Endodermal cell (in vitro differentiated cells): ENCODE results near the gene KHDRBS1. TPM values are rescaled to one million over a fixed set of nuclear protein-coding genes. Genes with fewer than 3 reads are reported as not detected.
"Not testable (repeated sequence)": the region's sequence is repeated elsewhere in the genome, so short reads cannot be mapped to it uniquely, and the experiment has no call there.

Experiments used
- DNase-seq: peaks from one replicate; pipeline ENCODE4 v3.0.0-alpha.2; 2017
- H3K27ac ChIP-seq: 2 replicates; pipeline ENCODE4 v1.5.1; 2013; ENCODE audit warnings: mild to moderate bottlenecking, low read depth, low read length, moderate library complexity
- H3K27me3 ChIP-seq: 2 replicates; pipeline ENCODE4 v1.6.1; 2013; ENCODE audit warnings: mild to moderate bottlenecking, low read length, moderate library complexity; ENCODE audit not compliant: insufficient read depth, control insufficient read depth, poor library complexity, severe bottlenecking
- H3K36me3 ChIP-seq: 2 replicates; pipeline ENCODE4 v1.7.0; 2013; ENCODE audit warnings: mild to moderate bottlenecking, low read length, moderate library complexity; ENCODE audit not compliant: control insufficient read depth, insufficient read depth
- H3K4me1 ChIP-seq: one replicate; pipeline ENCODE4 v1.7.0; 2013; ENCODE audit warnings: low read length; ENCODE audit not compliant: control insufficient read depth, insufficient read depth
- H3K4me3 ChIP-seq: 2 replicates; pipeline ENCODE4 v1.5.1; 2013; ENCODE audit warnings: mild to moderate bottlenecking, low read length, moderate library complexity
- H3K9ac ChIP-seq: 2 replicates; pipeline ENCODE4 v1.6.1; 2013; ENCODE audit warnings: mild to moderate bottlenecking, low read length, moderate library complexity; ENCODE audit not compliant: poor library complexity, severe bottlenecking; ENCODE audit errors: extremely low read depth
- H3K9me3 ChIP-seq: 2 replicates; pipeline ENCODE4 v1.6.1; 2013; ENCODE audit warnings: mild to moderate bottlenecking, low read length, moderate library complexity; ENCODE audit not compliant: control insufficient read depth
- H3K27ac Mint-ChIP-seq: 2 replicates; pipeline ENCODE4 v1.8.0; 2020; ENCODE audit warnings: mixed read lengths
- H3K27me3 Mint-ChIP-seq: 2 replicates; pipeline ENCODE4 v1.8.0; 2021; ENCODE audit warnings: mild to moderate bottlenecking, mixed read lengths; ENCODE audit not compliant: insufficient read depth
- H3K36me3 Mint-ChIP-seq: 2 replicates; pipeline ENCODE4 v1.8.0; 2020; ENCODE audit warnings: low read depth, mixed read lengths
- H3K4me1 Mint-ChIP-seq: 2 replicates; pipeline ENCODE4 v1.8.0; 2020; ENCODE audit warnings: mixed read lengths
- H3K4me3 Mint-ChIP-seq: 2 replicates; pipeline ENCODE4 v1.8.0; 2020; ENCODE audit warnings: mild to moderate bottlenecking, moderate library complexity, mixed read lengths
- H3K9me3 Mint-ChIP-seq: 2 replicates; pipeline ENCODE4 v1.8.0; 2020; ENCODE audit warnings: mild to moderate bottlenecking, mixed read lengths
- CTCF ChIP-seq: fragments of 200-600 bp; sonication (generic); conservative IDR thresholded peaks from 2 replicates; pipeline ENCODE4 v1.5.0; 2021; ENCODE audit warnings: antibody characterized with exemption, mild to moderate bottlenecking
- WGBS, 2 experiments: methylation state at CpG; one replicate each; pipeline versions ENCODE4 v1.1.5 to v1.1.7; 2013; ENCODE audit warnings: missing lambda C conversion rate in 2 of 2, mixed read lengths in 1 of 2; ENCODE audit not compliant: insufficient coverage in 1 of 2, insufficient read length in 1 of 2; 5-methylcytosine and 5-hydroxymethylcytosine counted together
- total RNA-seq, 2 donors: library from RNA; stranded (reverse); fragmentation: NEBNext Ultra II Directional in 1 of 2; extraction: Animal tissue kit (Norgen Biotek cat#: 25700) in 1 of 2; gene quantifications; 2 replicates in 1 of 2; 3 replicates in 1 of 2; pipeline ENCODE4 v1.2.1, GENCODE V29; 2021

Gene KHDRBS1
- total RNA-seq, 2 donors from 2014 or later: 201 to 235 TPM

DNA sequence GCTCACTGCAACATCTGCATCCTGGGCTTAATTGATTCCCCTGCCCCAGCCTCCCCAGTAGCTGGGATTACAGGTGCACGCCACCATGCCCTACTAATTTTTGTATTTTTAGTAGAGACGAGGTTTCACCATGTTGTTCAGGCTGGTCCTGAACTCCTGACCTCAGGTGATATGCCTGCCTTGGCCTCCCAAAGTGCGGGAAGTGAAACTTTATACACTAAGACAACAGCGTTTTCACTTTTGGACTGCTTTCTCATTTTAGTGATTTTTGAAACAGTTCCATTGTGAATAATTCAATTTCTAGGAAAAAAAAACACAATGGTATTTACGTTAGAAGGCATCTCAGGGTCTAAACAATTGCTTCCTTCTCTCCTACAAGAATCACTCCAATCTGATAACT is 11.8 kb upstream of the KHDRBS1 start:
- Mint-ChIP-seq H3K27ac (no peak overlapping the region), H3K4me1 (peaks cover 3% of the 10 kb centered on the region), H3K27me3 (no peaks in the 10 kb centered on the region), H3K9me3 (no peaks in the 10 kb centered on the region), H3K4me3 (no peak overlapping the region), H3K36me3 (no peaks in the 10 kb centered on the region)
- H3K27me3 ChIP-seq: no peaks in the 10 kb centered on the region
- H3K9me3 ChIP-seq: no peaks in the 10 kb centered on the region
- TF ChIP-seq CTCF: no peak
- no peaks in the 10 kb centered on the region for H3K36me3 ChIP-seq
- H3K9ac ChIP-seq: no peak overlapping the region
- H3K27ac ChIP-seq: no peak overlapping the region
- WGBS, 2 experiments: 92 to 100% methylated on average over 5 of the region's 5 CpGs
- DNase-seq: no peak
- no peaks in the 10 kb centered on the region for H3K4me1 ChIP-seq
- H3K4me3 ChIP-seq: no peak overlapping the region

- not testable (repeated sequence) for H3K27me3 Mint-ChIP-seq, H3K27ac Mint-ChIP-seq, H3K4me1 ChIP-seq, DNase-seq, H3K36me3 Mint-ChIP-seq, H3K4me1 Mint-ChIP-seq, H3K27me3 ChIP-seq, H3K27ac ChIP-seq, H3K4me3 Mint-ChIP-seq, H3K36me3 ChIP-seq, H3K4me3 ChIP-seq, H3K9me3 ChIP-seq, H3K9me3 Mint-ChIP-seq, H3K9ac ChIP-seq
- 78 to 92% methylated on average over 4 of the region's 4 CpGs for WGBS, 2 experiments
These were observed 11.4 kb upstream of the KHDRBS1 start for GRCh38 chr1:32002285-32002684.

DNA sequence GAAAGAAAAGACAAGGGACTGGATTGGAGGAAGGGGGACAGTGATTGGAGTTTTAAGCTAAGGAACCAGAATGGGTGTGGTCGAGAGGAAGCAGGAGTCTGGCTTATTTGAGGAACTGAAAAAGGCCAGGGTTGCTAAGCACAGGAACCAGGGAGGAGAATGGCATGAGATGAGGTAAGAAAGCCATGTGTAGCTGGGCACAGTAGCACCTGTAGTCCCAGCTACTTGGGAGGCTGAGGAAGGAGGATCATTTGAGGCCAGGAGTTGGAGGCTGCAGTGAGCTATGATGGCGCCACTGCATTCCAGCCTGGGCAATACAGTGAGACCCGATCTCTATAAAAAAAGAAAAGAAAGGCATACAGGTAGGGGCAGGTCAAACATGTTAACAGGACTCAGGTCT is 8.1 kb upstream of the KHDRBS1 start:
- DNase-seq: peak; percentile 17
- H3K27ac Mint-ChIP-seq: no peak overlapping the region
- H3K36me3 ChIP-seq: no peaks in the 10 kb centered on the region
- peaks cover 11% of the 10 kb centered on the region for H3K4me1 Mint-ChIP-seq
- no peaks in the 10 kb centered on the region for H3K36me3 Mint-ChIP-seq
- no peaks in the 10 kb centered on the region for H3K4me1 ChIP-seq
- H3K27ac ChIP-seq: no peak overlapping the region
- no peak for TF ChIP-seq CTCF
- no peaks in the 10 kb centered on the region for H3K27me3 Mint-ChIP-seq
- H3K4me3 Mint-ChIP-seq: no peak overlapping the region
- H3K9me3 Mint-ChIP-seq: no peaks in the 10 kb centered on the region
- H3K9me3 ChIP-seq: no peaks in the 10 kb centered on the region
- 88 to 100% methylated on average over 3 of the region's 3 CpGs for WGBS, 2 experiments
- H3K4me3 ChIP-seq: no peak overlapping the region
- no peaks in the 10 kb centered on the region for H3K27me3 ChIP-seq
- no peak overlapping the region for H3K9ac ChIP-seq

GRCh38 chr1:32007591-32007940 is 6.1 kb upstream of the KHDRBS1 start:
- no peaks in the 10 kb centered on the region for H3K36me3 ChIP-seq
- no peaks in the 10 kb centered on the region for H3K4me1 ChIP-seq
- Mint-ChIP-seq H3K4me1 (peaks cover 12% of the 10 kb centered on the region), H3K27ac (peak overlapping the region; percentile 55), H3K36me3 (no peaks in the 10 kb centered on the region), H3K4me3 (no peak overlapping the region), H3K9me3 (no peaks in the 10 kb centered on the region), H3K27me3 (no peaks in the 10 kb centered on the region)
- no peaks in the 10 kb centered on the region for H3K9me3 ChIP-seq
- WGBS, 2 experiments: 95 to 100% methylated on average over 1 of the region's 1 CpG
- no peaks in the 10 kb centered on the region for H3K27me3 ChIP-seq
- DNase-seq: peak; percentile 45
- H3K9ac ChIP-seq: no peak overlapping the region
- H3K4me3 ChIP-seq: no peak overlapping the region
- H3K27ac ChIP-seq: no peak overlapping the region
- no peak for TF ChIP-seq CTCF
